Right ventricle myocardium inferior (tissue), 1 donor: ENCODE results near the gene HIPK4. TPM values are rescaled to one million over a fixed set of nuclear protein-coding genes. Genes with fewer than 3 reads are reported as not detected.

ENCODE experiments used
- microRNA-seq: library from miRNA; unstranded; fragments of <30 nt; microRNA quantifications from one replicate; pipeline ENCODE4 v1.2.0, GENCODE V29; 2020
- total RNA-seq: library from RNA; stranded (reverse); fragmentation: NEBNext Ultra II Directional; extraction: Animal tissue kit (Norgen Biotek cat#: 25700); gene quantifications from one replicate; pipeline ENCODE4 v1.2.1, GENCODE V29; 2021
- donor health status: DM: no; HTN: yes; CAD: no; lungs with severe emphysema.

The HIPK4 gene
- total RNA-seq, 1 donor from 2014 or later, result not detected

Small RNA genes lying within 50 kb of the gene (microRNA-seq; reads per million reads assigned to microRNA genes)
- not detected for gene MIR6796

Other genes starting within 250 kb of the HIPK4 start
- 22.7 TPM for gene MAP3K10, start 198.8 kb downstream of the HIPK4 start, total RNA-seq
- gene TTC9B, start 171.8 kb downstream of the HIPK4 start, total RNA-seq, result not detected
- gene CCNP, start 163.5 kb downstream of the HIPK4 start, total RNA-seq, result not detected
- 114 TPM for gene AKT2, start 104.8 kb downstream of the HIPK4 start, total RNA-seq
- gene C19orf47, start 41.8 kb downstream of the HIPK4 start, total RNA-seq, result 222 TPM
- 169 TPM for gene PLD3, start 41.5 kb downstream of the HIPK4 start, total RNA-seq
- gene PRX, start 23.2 kb upstream of the HIPK4 start, total RNA-seq, result 3.5 TPM
- gene SERTAD1, start 35.8 kb upstream of the HIPK4 start, total RNA-seq, result 12.0 TPM
- 28.2 TPM for gene SERTAD3, start 54.2 kb upstream of the HIPK4 start, total RNA-seq
- 127 TPM for gene BLVRB, start 75.6 kb upstream of the HIPK4 start, total RNA-seq
- 5.1 TPM for gene SPTBN4, start 76.8 kb upstream of the HIPK4 start, total RNA-seq
- 20.6 TPM for gene SHKBP1, start 186.7 kb upstream of the HIPK4 start, total RNA-seq
- 324 TPM for gene LTBP4, start 211.2 kb upstream of the HIPK4 start, total RNA-seq